HepG2 (cell line): ENCODE data around the gene MBOAT7. TPM values are rescaled to one million over a fixed set of nuclear protein-coding genes. Genes with fewer than 3 reads are reported as not detected.

Source experiments
- ATAD3A ChIP-seq: sonication (generic); formaldehyde crosslinking; IDR thresholded peaks from 2 replicates; pipeline ENCODE4 v1.4.0; 2020; ENCODE audit warnings: missing genetic modification reagents
- CCDC6 ChIP-seq: sonication (generic); formaldehyde crosslinking; IDR thresholded peaks from 2 replicates; pipeline ENCODE4 v1.8.1; 2022; ENCODE audit warnings: mild to moderate bottlenecking, missing genetic modification reagents, moderate library complexity
- DNMT1 ChIP-seq: sonication (generic); formaldehyde crosslinking; IDR thresholded peaks from 2 replicates; pipeline ENCODE4 v1.5.1; 2020; ENCODE audit warnings: mild to moderate bottlenecking, missing genetic modification reagents
- GLI4 ChIP-seq: sonication (generic); formaldehyde crosslinking; IDR thresholded peaks from 2 replicates; pipeline ENCODE4 v1.5.1; 2020; ENCODE audit warnings: missing genetic modification reagents, mild to moderate bottlenecking, moderate library complexity, borderline replicate concordance
- GTF3A ChIP-seq: sonication (generic); formaldehyde crosslinking; conservative IDR thresholded peaks from 2 replicates; pipeline ENCODE4 v1.4.0; 2020; ENCODE audit warnings: mild to moderate bottlenecking, missing genetic modification reagents
- HNRNPUL1 ChIP-seq: fragments of 200-400 bp; formaldehyde crosslinking; IDR thresholded peaks from 2 replicates; pipeline ENCODE4 v1.6.1; 2017; ENCODE audit warnings: low read depth, mild to moderate bottlenecking, low read length, moderate library complexity
- KDM3A ChIP-seq: IDR thresholded peaks from 2 replicates; pipeline ENCODE4 v1.6.1; 2018; ENCODE audit warnings: low read depth, missing compliant biosample characterization
- KLF6 ChIP-seq: IDR thresholded peaks from 2 replicates; pipeline ENCODE4 v1.8.0; 2016; ENCODE audit warnings: missing biosample characterization, missing genetic modification reagents
- MAFF ChIP-seq: IDR thresholded peaks from 2 replicates; pipeline ENCODE4 v1.6.1; 2011; ENCODE audit warnings: low read depth, low read length, improper control_type of control experiment
- MTA1 ChIP-seq: sonication (generic); formaldehyde crosslinking; IDR thresholded peaks from 2 replicates; pipeline ENCODE4 v1.4.0; 2020; ENCODE audit warnings: missing genetic modification reagents, mild to moderate bottlenecking, borderline replicate concordance
- MTF1 ChIP-seq: sonication (generic); formaldehyde crosslinking; IDR thresholded peaks from 2 replicates; pipeline ENCODE4 v1.5.0; 2020; ENCODE audit warnings: missing genetic modification reagents
- POGZ ChIP-seq: sonication (generic); formaldehyde crosslinking; IDR thresholded peaks from 2 replicates; pipeline ENCODE4 v1.4.0; 2020; ENCODE audit warnings: mild to moderate bottlenecking, missing genetic modification reagents
- POLR2AphosphoS2 ChIP-seq: IDR thresholded peaks from 2 replicates; pipeline ENCODE4 v1.6.1; 2011; ENCODE audit warnings: low read depth, low read length, improper control_type of control experiment
- RBM39 ChIP-seq: fragments of 200-400 bp; formaldehyde crosslinking; IDR thresholded peaks from one replicate; pipeline ENCODE4 v1.6.1; 2018; ENCODE audit warnings: antibody characterized with exemption, mild to moderate bottlenecking, low read depth, low read length; ENCODE audit not compliant: poor library complexity, severe bottlenecking
- TAF1 ChIP-seq: sonication (generic); formaldehyde crosslinking; IDR thresholded peaks from 2 replicates; pipeline ENCODE4 v1.4.0; 2020; ENCODE audit warnings: missing genetic modification reagents
- ZFP36L2 ChIP-seq: sonication (generic); formaldehyde crosslinking; IDR thresholded peaks from 2 replicates; pipeline ENCODE4 v1.4.0; 2020; ENCODE audit warnings: missing genetic modification reagents
- ZFP91 ChIP-seq: sonication (generic); formaldehyde crosslinking; IDR thresholded peaks from 2 replicates; pipeline ENCODE4 v1.9.0; 2022; ENCODE audit warnings: missing genetic modification reagents, mild to moderate bottlenecking, borderline replicate concordance
- ZNF3 ChIP-seq: IDR thresholded peaks from 2 replicates; pipeline ENCODE4 v1.7.0; 2017; ENCODE audit warnings: inconsistent platforms
- ZNF329 ChIP-seq: sonication (generic); formaldehyde crosslinking; IDR thresholded peaks from 2 replicates; pipeline ENCODE4 v1.9.0; 2021; ENCODE audit warnings: low read depth, mild to moderate bottlenecking, missing genetic modification reagents
- ZNF746 ChIP-seq: sonication (generic); formaldehyde crosslinking; IDR thresholded peaks from 2 replicates; pipeline ENCODE4 v1.8.0; 2022; ENCODE audit warnings: mild to moderate bottlenecking, missing genetic modification reagents
- ZSCAN21 ChIP-seq: sonication (generic); formaldehyde crosslinking; IDR thresholded peaks from 2 replicates; pipeline ENCODE4 v1.8.0; 2022; ENCODE audit warnings: mild to moderate bottlenecking, missing genetic modification reagents, moderate library complexity, borderline replicate concordance
- polyA plus RNA-seq, 8 experiments: library from polyadenylated mRNA; depleted of rRNA in 3 of 8; stranded (reverse) in 7 of 8; unstranded in 1 of 8; fragments of >200 nt; fragmentation: Illumina TruSeq in 4 of 8; extraction: Trizol in 4 of 8; gene quantifications; 2 replicates each; pipeline versions ENCODE4 v1.2.1 to v1.2.3, GENCODE V29; 2011 to 2016; ENCODE audit warnings: low read depth in 4 of 8, missing spikeins in 1 of 8, mixed read lengths in 1 of 8; ENCODE audit not compliant: insufficient read depth in 1 of 8
- total RNA-seq, 5 experiments: library from RNA; depleted of rRNA; stranded (reverse); fragments of >200 nt; fragmentation: Illumina TruSeq; extraction: Trizol; gene quantifications; 2 replicates each; pipeline ENCODE4 v1.2.3, GENCODE V29; 2016; ENCODE audit warnings: low read depth in 1 of 5
- TF ChIP-seq, protein P1 (sequence below): sonication (generic); formaldehyde crosslinking; IDR thresholded peaks from 2 replicates; pipeline ENCODE4 v1.8.0; 2022; ENCODE audit warnings: mild to moderate bottlenecking, missing genetic modification reagents, moderate library complexity
- TF ChIP-seq, protein P2 (sequence below): sonication (generic); formaldehyde crosslinking; IDR thresholded peaks from 2 replicates; pipeline ENCODE4 v1.9.0; 2021; ENCODE audit warnings: missing genetic modification reagents, borderline replicate concordance
- TF ChIP-seq, protein P3 (sequence below): sonication (generic); formaldehyde crosslinking; IDR thresholded peaks from 2 replicates; pipeline ENCODE4 v1.4.0; 2020; ENCODE audit warnings: low read depth, mild to moderate bottlenecking, missing genetic modification reagents

MBOAT7 gene
- total and polyA plus RNA-seq, 2 of the 13 experiments (the other 11 are each of a cell fraction or from before 2014, with no cell fraction given): 22.2 to 25.5 TPM

DNA sequence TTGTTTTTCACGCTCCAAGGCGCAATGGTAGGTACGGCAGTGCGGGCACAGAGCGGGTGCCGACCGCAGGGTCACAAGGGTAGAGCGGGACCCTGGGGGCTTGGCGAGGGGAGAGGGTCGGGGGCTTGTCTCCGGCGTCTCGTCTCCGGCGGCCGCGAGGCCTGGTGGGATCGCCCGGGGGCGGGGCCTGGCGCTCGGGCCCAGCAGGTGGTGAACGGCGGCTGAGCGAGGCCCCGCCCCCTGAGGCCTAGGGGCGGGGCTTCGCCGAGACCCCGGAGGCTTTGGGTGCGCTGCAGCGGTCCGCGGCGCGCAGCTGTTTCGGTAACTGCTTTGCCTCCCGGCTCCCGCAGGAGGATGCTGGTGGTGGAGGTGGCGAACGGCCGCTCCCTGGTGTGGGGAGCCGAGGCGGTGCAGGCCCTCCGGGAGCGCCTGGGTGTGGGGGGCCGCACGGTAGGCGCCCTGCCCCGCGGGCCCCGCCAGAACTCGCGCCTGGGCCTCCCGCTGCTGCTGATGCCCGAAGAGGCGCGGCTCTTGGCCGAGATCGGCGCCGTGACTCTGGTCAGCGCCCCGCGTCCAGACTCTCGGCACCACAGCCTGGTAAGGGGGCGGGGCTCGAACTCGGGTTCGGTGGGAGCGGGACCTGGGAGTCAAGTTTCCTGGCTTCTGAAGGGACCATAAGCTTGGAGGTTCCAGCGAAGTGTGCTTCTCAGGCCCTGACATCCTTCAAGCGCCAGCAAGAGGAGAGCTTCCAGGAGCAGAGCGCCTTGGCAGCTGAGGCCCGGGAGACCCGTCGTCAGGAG is 1.8 kb upstream of the MBOAT7 start, which contains the start of gene TSEN34 (continued):
- TF ChIP-seq, protein P1, sequence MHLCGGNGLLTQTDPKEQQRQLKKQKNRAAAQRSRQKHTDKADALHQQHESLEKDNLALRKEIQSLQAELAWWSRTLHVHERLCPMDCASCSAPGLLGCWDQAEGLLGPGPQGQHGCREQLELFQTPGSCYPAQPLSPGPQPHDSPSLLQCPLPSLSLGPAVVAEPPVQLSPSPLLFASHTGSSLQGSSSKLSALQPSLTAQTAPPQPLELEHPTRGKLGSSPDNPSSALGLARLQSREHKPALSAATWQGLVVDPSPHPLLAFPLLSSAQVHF (CRISPR knock-in tag): peak; percentile 49; the same call in 1 of the 2 replicates
- TF ChIP-seq ZFP91 (CRISPR knock-in tag) (peak; percentile 48; the same call in 1 of the 2 replicates), ATAD3A (CRISPR knock-in tag) (no peak), RBM39 (peak; percentile 30), KLF6 (CRISPR knock-in tag) (peak; percentile 55; the same call in 1 of the 2 replicates), POGZ (no peak), ZFP36L2 (no peak), MTA1 (CRISPR knock-in tag) (no peak), CCDC6 (CRISPR knock-in tag) (0 out of 2 replicates have a peak, but pooled peaks have one; percentile 2), KDM3A (no peak), HNRNPUL1 (0 out of 2 replicates have a peak, but pooled peaks have one; percentile 29), ZSCAN21 (CRISPR knock-in tag) (peak; percentile 60; the same call in 1 of the 2 replicates), GLI4 (CRISPR knock-in tag) (peak; percentile 83; the same call in 1 of the 2 replicates), POLR2AphosphoS2 (no peak), ZNF746 (CRISPR knock-in tag) (0 out of 2 replicates have a peak, but pooled peaks have one; percentile 58), TAF1 (peak; percentile 57), MTF1 (CRISPR knock-in tag) (no peak), GTF3A (CRISPR knock-in tag) (no peak), ZNF3 (CRISPR knock-in tag) (no peak), MAFF (no peak), DNMT1 (no peak), ZNF329 (0 out of 2 replicates have a peak, but pooled peaks have one; percentile 17)
- TF ChIP-seq, protein P2, sequence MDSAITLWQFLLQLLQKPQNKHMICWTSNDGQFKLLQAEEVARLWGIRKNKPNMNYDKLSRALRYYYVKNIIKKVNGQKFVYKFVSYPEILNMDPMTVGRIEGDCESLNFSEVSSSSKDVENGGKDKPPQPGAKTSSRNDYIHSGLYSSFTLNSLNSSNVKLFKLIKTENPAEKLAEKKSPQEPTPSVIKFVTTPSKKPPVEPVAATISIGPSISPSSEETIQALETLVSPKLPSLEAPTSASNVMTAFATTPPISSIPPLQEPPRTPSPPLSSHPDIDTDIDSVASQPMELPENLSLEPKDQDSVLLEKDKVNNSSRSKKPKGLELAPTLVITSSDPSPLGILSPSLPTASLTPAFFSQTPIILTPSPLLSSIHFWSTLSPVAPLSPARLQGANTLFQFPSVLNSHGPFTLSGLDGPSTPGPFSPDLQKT (CRISPR knock-in tag): no peak
- TF ChIP-seq, protein P3, sequence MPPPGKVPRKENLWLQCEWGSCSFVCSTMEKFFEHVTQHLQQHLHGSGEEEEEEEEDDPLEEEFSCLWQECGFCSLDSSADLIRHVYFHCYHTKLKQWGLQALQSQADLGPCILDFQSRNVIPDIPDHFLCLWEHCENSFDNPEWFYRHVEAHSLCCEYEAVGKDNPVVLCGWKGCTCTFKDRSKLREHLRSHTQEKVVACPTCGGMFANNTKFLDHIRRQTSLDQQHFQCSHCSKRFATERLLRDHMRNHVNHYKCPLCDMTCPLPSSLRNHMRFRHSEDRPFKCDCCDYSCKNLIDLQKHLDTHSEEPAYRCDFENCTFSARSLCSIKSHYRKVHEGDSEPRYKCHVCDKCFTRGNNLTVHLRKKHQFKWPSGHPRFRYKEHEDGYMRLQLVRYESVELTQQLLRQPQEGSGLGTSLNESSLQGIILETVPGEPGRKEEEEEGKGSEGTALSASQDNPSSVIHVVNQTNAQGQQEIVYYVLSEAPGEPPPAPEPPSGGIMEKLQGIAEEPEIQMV: peak; percentile 79; the same call in 1 of the 2 replicates
